ENCODE data around the gene CAPN15.

CAPN15 gene

DNA sequence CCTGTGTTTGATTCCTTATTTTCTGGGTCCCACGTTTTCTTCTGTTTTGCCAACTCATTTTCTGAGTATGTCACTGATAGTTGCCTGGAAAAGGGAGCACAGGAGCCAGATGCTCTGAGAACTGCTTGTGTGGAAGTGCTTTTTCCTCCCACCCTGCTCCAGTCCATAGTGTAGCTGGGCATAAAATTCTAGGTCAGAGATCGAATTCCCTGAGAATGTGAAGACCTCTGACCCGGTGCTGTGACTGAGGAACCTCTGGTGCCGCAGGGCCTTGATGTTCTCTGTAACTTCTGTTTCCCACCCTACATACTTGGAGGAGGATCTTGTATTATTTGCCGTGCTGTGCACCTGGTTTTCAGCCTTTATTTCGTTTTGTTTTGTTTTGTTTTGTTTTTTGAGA lies 19.5 kb upstream of the CAPN15 start:
- DNase-seq (ENCODE audit: low spot score): no peak
- no peaks in the 10 kb centered on the region for H3K4me1 ChIP-seq (ENCODE audit: insufficient read depth, poor library complexity, severe bottlenecking)
- ATAC-seq (ENCODE audit: low read depth): no peak
- no peak overlapping the region for H3K27ac ChIP-seq (ENCODE audit: poor library complexity, severe bottlenecking)
- no peaks in the 10 kb centered on the region for H3K36me3 ChIP-seq (ENCODE audit: low read depth)
- no peaks in the 10 kb centered on the region for H3K27me3 ChIP-seq (ENCODE audit: insufficient read depth, poor library complexity, severe bottlenecking)
- no peaks in the 10 kb centered on the region for H3K9me3 ChIP-seq (ENCODE audit: severe bottlenecking)
- TF ChIP-seq, protein P1, sequence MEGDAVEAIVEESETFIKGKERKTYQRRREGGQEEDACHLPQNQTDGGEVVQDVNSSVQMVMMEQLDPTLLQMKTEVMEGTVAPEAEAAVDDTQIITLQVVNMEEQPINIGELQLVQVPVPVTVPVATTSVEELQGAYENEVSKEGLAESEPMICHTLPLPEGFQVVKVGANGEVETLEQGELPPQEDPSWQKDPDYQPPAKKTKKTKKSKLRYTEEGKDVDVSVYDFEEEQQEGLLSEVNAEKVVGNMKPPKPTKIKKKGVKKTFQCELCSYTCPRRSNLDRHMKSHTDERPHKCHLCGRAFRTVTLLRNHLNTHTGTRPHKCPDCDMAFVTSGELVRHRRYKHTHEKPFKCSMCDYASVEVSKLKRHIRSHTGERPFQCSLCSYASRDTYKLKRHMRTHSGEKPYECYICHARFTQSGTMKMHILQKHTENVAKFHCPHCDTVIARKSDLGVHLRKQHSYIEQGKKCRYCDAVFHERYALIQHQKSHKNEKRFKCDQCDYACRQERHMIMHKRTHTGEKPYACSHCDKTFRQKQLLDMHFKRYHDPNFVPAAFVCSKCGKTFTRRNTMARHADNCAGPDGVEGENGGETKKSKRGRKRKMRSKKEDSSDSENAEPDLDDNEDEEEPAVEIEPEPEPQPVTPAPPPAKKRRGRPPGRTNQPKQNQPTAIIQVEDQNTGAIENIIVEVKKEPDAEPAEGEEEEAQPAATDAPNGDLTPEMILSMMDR (IDR thresholded peaks at IDR 0.05; ENCODE audit: poor library complexity, severe bottlenecking): no peak
- H3K4me3 ChIP-seq (ENCODE audit: severe bottlenecking): no peak overlapping the region

DNA sequence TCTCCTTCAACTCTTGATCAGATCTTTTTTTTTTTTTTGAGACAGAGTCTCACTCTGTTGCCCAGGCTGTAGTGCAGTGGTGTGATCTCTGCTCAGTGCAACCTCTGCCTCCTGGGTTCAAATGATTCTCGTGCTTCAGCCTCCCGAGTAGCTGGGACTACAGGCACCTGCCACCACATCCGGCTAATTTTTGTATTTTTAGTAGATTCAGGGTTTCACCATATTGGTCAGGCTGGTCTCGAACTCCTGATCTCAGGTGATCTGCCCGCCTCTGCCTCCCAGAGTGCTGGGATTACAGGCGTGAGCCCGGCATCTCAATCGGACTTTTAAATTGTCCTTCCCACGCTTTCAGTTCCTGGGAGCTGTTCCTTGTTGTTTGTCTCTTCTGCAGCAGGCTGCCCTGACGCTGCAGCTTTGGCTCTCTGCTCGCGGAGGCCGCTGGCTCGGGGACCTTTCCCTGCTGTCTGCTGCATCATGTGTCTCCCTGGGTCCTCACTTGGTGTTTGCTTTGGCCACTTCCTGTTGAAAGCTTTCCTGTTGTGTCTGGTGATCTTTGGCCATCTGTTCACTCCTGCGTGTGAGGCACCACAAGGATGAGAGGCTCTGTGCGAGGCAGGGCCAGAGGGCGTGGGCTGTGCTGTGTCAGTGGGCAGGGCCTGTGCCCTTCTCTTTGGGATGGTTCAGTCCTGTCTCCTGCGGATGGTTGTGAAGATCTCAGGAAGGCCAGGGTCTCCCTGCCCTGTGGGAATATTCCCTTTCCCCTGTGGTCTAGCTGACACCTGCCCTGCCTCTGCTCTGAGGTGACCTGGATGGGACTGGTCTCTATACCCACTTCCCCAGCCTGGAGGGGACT lies 18.4 kb upstream of the CAPN15 start:
- no peak overlapping the region for H3K27ac ChIP-seq (ENCODE audit: poor library complexity, severe bottlenecking)
- no peaks in the 10 kb centered on the region for H3K9me3 ChIP-seq (ENCODE audit: severe bottlenecking)
- ATAC-seq (ENCODE audit: low read depth): no peak
- H3K36me3 ChIP-seq (ENCODE audit: low read depth): no peaks in the 10 kb centered on the region
- TF ChIP-seq, protein P1 (IDR thresholded peaks at IDR 0.05; ENCODE audit: poor library complexity, severe bottlenecking): no peak
- H3K4me3 ChIP-seq (ENCODE audit: severe bottlenecking): no peak overlapping the region
- H3K27me3 ChIP-seq (ENCODE audit: insufficient read depth, poor library complexity, severe bottlenecking): no peaks in the 10 kb centered on the region
- H3K4me1 ChIP-seq (ENCODE audit: insufficient read depth, poor library complexity, severe bottlenecking): no peaks in the 10 kb centered on the region
- no peak for DNase-seq (ENCODE audit: low spot score)

DNA sequence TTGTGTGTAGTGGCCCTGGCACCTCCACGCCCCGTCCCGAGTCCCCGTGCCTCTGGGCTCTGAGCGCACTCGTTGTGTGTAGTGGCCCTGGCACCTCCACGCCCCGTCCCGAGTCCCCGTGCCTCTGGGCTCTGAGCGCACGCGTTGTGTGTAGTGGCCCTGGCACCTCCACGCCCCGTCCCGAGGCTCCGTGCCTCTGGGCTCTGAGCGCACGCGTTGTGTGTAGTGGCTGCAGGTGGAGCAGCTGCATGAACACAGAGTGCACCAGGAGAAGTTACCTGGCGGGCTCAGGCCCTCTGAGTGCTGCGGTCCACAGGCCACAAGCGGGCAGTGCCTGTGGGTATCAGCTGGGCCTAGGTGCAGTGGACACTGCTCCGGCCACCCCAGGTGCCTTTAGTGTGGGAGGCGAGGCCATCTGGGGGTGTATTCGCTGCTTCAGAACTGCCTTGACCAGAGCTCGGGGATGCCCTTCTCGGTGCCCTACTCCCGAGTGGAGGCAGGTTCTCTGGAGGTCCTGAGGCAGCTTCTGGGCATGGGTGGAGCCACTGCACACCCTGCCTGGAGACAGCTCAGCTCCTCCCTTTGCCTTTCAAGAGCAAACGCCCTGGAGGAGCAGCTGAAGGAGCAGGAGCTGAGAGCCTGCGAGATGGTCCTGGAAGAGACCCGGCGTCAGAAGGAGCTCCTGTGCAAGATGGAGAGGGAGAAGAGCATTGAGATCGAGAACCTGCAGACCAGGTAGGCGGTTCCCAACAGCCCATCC lies 17.3 kb upstream of the CAPN15 start:
- TF ChIP-seq, protein P1 (IDR thresholded peaks at IDR 0.05; ENCODE audit: poor library complexity, severe bottlenecking): no peak
- H3K4me1 ChIP-seq (ENCODE audit: insufficient read depth, poor library complexity, severe bottlenecking): no peaks in the 10 kb centered on the region
- no peak for DNase-seq (ENCODE audit: low spot score)
- no peaks in the 10 kb centered on the region for H3K27me3 ChIP-seq (ENCODE audit: insufficient read depth, poor library complexity, severe bottlenecking)
- H3K36me3 ChIP-seq (ENCODE audit: low read depth): no peaks in the 10 kb centered on the region
- no peak for ATAC-seq (ENCODE audit: low read depth)
- H3K27ac ChIP-seq (ENCODE audit: poor library complexity, severe bottlenecking): no peak overlapping the region
- H3K4me3 ChIP-seq (ENCODE audit: severe bottlenecking): no peak overlapping the region
- no peaks in the 10 kb centered on the region for H3K9me3 ChIP-seq (ENCODE audit: severe bottlenecking)

DNA sequence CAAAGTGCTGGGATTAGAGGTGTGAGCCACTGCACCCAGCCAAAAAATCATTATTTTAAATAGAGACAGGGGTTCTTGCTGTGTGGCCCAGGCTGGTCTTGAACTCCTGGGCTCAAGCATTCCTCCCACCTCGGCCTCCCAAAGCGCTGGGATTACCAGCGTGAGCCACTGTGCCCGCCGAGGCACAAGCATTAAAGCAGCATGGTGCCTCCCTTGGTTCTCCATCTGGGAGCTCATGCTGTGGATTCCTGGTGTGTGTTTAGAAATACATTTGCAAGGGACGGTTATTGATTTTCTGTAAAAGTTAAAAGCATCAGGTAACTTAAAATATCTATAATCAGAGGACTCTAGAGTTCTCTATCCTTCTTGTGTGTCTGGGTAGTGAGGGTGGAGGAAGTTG lies 14.7 kb upstream of the CAPN15 start:
- ATAC-seq (ENCODE audit: low read depth): no peak
- Histone ChIP-seq H3K36me3 (ENCODE audit: low read depth) (peaks cover 9% of the 10 kb centered on the region), H3K27me3 (ENCODE audit: insufficient read depth, poor library complexity, severe bottlenecking) (no peaks in the 10 kb centered on the region), H3K4me1 (ENCODE audit: insufficient read depth, poor library complexity, severe bottlenecking) (no peaks in the 10 kb centered on the region), H3K9me3 (ENCODE audit: severe bottlenecking) (no peaks in the 10 kb centered on the region), H3K27ac (ENCODE audit: poor library complexity, severe bottlenecking) (no peak overlapping the region), H3K4me3 (ENCODE audit: severe bottlenecking) (no peak overlapping the region)
- TF ChIP-seq, protein P1 (IDR thresholded peaks at IDR 0.05; ENCODE audit: poor library complexity, severe bottlenecking): no peak
- no peak for DNase-seq (ENCODE audit: low spot score)
